Cerebellar nuclear complex (tissue), 1 donor: ENCODE data around the gene PEX16.

Experiments used
- DNase-seq, 2 experiments: peaks; one replicate each; lab custom pipeline; 2025; lab: John Stamatoyannopoulos, UW

PEX16 gene

GRCh38 chr11:45899086-45899447 lies 18.6 kb downstream of the PEX16 start:
- no peak for DNase-seq

DNA sequence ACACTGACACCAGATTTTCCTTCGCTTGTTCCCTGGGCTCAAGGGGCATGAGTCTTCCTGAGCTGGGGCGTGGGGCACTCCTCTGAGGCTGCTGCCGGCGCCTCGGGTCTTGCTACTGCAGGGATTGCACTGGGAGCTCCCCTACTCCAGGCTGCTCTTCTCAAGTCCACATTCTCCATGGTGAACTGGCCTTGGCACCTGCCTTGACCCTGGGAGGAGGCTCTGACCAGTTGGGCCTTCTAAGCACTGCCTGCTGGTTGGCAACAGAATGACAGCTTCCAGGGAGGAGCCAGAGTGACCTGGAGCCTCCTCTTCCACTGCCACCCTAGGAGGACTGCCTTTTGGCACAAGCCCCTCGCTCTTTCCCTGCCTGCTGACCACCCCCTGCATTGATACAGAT lies 20.1 kb downstream of the PEX16 start:
- DNase-seq, result no peak

DNA sequence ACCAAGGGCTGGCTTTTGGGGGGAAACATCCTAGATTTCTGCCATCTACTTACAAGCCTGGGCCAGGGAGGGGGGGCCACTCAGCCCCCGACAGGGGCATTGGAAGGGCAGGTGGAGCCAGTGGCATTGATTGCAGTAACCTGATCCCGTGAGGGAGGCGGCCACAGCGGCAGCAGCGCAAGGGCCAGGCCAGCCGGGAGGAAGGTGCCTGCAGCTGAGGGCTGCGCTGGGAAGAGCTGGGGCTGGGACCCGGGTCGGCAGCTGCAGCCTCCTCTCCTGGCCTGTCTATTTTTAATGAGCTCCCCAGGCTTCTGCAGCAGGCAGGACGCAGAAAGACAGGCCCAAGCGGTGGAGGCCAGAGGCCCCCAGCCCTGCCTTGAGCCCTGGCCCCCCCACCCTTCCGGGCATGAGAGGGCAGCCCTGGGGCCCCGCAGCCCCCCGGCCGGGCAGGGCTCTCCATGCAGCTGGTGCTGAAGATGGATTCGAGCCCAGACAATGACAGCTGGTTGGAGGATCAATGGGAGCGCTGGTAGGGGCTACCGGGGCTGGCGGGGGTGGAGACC lies 21.2 kb downstream of the PEX16 start:
- no peak for DNase-seq

DNA sequence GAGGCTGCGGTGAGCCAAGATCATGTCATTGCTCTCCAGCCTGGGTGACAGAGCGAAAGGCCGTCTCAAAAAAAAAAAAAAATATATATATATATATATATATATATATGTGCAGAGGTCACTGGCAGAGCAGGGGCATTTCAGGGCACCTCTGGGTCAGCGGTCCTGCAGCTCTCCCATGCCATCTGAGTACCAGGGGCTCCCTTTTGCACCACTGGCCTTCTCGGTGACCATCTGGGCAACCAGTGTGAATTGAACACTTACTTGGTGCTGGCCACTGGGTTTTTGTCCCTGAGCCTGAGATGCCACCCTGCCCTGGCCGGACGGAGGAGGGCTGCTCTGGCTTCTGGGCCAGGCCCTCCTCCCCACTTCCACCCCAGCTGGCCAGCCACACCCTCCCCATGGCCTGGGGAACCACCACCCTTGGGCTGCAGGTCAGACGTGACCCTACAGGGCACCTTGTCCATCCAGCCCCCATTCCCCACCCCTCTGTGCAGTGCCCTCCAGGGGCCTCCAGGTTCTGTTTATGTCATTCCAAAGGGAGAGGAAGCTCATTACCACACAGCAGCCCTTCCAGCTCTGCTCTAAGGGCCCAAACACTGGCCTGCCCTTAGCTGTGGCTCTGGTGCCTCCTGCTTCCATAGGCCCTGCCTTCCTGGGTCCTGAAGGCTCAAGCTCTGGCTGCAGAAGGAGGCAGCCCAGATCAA lies 22.0 kb downstream of the PEX16 start:
- DNase-seq, result no peak

DNA sequence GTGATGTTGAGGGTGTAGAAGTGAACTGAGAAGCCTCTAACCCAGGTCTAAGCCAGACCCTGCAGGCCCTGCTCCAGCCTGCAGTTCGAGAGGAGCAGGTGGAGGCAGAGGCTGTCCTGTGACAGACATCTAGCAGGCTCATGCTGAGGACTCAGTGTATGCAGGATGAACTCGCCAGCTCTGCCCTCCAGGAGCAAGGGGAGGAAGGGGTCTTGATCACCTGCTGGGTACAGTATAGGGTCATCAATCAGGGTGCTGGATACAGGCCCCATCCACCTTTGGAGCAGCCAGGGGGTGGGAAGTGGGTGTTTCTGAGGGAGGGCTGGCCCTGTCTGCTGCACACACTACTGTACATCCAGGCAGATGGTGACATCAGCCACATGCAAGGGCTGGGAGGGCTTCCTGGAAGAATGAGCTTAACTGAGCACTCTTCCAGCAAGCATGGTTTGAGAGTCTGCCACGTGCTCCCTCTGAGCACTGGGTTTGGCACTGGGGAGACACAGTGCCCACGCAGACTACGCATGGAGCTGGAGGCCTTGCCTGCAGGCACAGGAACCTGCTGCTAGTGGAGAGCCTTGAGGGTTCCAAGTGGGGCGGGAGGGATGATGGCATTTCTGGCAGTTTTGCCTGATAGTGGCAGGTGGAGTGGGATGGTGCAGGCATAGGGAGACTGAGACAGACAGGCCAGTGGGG lies 23.0 kb downstream of the PEX16 start:
- no peak for DNase-seq

- no peak for DNase-seq
These were observed 24.8 kb downstream of the PEX16 start for GRCh38 chr11:45892856-45893255.

DNA sequence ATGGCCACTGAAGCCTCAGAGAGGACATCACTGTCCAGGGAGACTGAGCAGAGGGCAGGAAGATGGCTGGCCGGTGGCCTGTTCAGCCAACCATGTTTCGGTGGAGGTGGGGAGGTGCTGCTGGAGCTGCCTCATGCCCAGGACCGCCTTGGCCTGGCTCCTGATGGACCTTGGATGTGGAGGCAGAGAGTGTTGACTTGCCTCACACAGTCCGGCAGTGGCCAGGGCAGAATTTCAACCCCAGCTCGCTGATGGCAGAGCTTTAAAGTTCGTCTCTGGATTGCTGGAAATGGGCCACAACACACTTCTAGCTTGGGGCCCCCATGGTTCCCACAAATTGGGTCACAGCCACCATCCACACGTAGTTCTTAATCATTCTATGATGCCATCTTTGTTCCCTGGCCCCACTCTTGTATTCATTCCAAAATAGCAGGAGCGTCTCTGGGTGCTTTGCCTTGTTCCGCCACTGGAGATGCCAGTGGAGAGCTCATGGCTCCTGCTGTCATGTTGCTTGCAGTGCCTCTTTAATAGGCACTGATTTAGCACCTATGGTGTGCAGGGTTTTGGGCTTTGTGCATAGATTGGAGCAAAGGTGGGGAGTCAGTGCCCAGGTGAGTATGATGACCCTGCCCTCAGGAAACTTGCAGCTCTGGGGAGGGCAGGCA lies 26.7 kb downstream of the PEX16 start:
- DNase-seq, result no peak

GRCh38 chr11:45889966-45890365 lies 27.7 kb downstream of the PEX16 start:
- DNase-seq, result no peak

DNA sequence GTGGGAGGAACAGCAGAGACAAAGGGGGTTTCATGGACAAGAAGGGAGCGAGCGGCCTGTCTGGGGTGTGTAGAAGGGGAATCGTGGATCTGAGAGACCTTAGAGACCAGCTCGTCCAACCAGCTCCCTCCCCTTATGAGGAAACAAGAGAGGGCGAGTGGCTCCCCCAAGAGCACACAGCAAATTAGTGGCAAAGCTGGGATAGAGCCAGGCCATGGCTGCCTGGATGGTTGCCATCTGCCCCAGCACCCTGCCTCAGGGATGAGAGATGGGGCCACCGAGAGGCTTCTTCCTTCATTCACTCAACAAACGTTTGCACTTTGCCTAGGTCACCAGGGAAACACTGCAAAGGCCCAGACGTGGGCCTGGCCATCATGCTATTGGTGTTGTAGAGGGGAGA lies 28.1 kb downstream of the PEX16 start:
- DNase-seq, result no peak

GRCh38 chr11:45887587-45887986 lies 30.1 kb downstream of the PEX16 start:
- DNase-seq, result no peak

DNA sequence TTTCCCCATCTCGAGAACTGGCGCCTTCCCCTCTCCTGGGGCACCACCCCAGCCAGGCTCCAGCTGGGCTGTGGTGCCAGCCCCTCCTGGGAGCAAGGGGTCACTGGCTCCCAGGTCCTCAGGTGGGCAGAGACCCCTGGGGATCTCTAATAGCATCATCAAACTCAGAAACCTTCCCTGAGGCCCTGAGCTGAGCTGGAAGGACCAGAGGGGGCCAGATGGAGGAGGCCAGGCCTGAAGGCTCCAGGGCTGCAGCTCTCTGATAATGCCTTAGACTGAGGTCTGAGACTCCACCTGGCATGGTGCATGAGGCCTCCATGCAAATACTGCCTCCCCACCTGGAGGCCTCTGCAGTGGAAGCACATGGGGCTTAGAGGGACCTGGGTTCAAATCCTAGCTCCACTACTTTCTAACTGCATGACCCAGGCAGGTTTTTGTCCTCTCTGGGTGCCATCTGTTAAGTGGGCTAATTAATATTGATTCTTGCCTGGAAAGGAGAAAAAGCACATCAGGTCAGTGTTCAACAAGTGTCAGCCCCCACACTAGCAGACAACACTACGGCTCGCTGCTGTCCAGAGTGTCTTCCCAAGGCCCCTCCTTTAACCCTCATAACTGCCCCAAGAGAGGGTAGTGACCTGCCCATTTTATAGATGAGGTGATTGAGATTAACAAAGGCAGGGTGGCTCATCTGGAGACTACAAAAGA lies 30.7 kb downstream of the PEX16 start:
- no peak for DNase-seq

GRCh38 chr11:45885921-45886721 lies 31.6 kb downstream of the PEX16 start:
- DNase-seq, result no peak

GRCh38 chr11:45885274-45885920 lies 32.3 kb downstream of the PEX16 start, which contains the start of gene MAPK8IP1:
MAPK8IP1 (plus strand) TSS chr11:45885651; CDS start chr11:45885821, 170 bp downstream.
- no peak for DNase-seq

GRCh38 chr11:45884596-45885185 lies 33.0 kb downstream of the PEX16 start:
- DNase-seq, result no peak

- peak in 1 of 2 experiments; percentile 66 for DNase-seq
These were observed 35.8 kb downstream of the PEX16 start for GRCh38 chr11:45881708-45882368.

GRCh38 chr11:45880772-45881570 lies 36.7 kb downstream of the PEX16 start:
- DNase-seq, result peak; percentile 38 to 88

- DNase-seq, result no peak
These were observed 37.6 kb downstream of the PEX16 start for GRCh38 chr11:45879803-45880686.

DNA sequence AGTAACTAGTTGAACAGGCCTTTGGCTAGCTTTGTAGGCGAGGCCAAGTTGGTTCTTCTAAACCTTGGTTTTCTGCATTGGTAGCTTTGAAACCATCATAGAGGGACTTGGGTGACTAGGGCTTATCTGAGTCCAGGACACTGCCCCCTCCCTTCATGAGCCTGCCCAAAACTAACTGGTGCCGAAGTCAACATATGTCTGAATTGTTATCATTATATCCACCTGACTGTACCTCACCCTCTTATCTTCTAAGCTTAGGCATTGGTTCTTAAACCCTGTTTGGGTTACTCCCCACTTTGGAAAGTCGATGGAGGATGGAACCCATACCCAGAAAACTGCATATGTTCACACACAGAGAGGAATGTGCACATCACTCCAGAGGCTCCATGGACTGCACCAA lies 39.8 kb downstream of the PEX16 start:
- DNase-seq, result no peak
